ENCODE data around the gene KLKB1. TPM values are rescaled to one million over a fixed set of nuclear protein-coding genes. Genes with fewer than 3 reads are reported as not detected.

Gene KLKB1
- total RNA-seq, 1 experiment from 2014 or later = 0.10 TPM

GRCh38 chr4:186249785-186250754 lies 22.8 kb downstream of the KLKB1 start:
- POLR2A ChIA-PET = no interaction called here
- no peak overlapping the region for H3K27ac ChIP-seq (ENCODE audit: low read depth, low read length)
- TF ChIP-seq CEBPB (IDR thresholded peaks at IDR 0.05; ENCODE audit: low read depth) (no peak), SIN3A (IDR thresholded peaks at IDR 0.05; ENCODE audit: low read depth) (no peak), EGR1 (IDR thresholded peaks at IDR 0.05; ENCODE audit: low read depth) (no peak), ATF3 (IDR thresholded peaks at IDR 0.05) (no peak)

GRCh38 chr4:186250760-186251159 lies 23.5 kb downstream of the KLKB1 start:
- ChIA-PET CTCF (no interaction called here), RAD21 (ENCODE audit: low non-redundant PET in 1 of 2, low total read pairs in 2 of 2, uncharacterized antibody in 2 of 2, unreplicated experiment in 2 of 2) (no interaction called here), POLR2A (no interaction called here)
- no peaks in the 10 kb centered on the region for H3K79me2 ChIP-seq (ENCODE audit: insufficient read depth, low read length)
- no TSS peak for BruUV-seq (replicated peaks)
- TF ChIP-seq POLR2A (IDR thresholded peaks at IDR 0.05; ENCODE audit: borderline replicate concordance, extremely low read depth, insufficient read depth, insufficient read length) (no peak), TCF7L2 (IDR thresholded peaks at IDR 0.05; ENCODE audit: borderline replicate concordance, extremely low read depth, insufficient read depth, insufficient read length) (no peak), ZFX (IDR thresholded peaks at IDR 0.05) (no peak), FOSL1 (IDR thresholded peaks at IDR 0.05; ENCODE audit: low read depth) (no peak), RAD21 (IDR thresholded peaks at IDR 0.05; ENCODE audit: low read depth) (no peak)
- no peaks in the 10 kb centered on the region for H3K4me1 ChIP-seq (ENCODE audit: control insufficient read depth in 1 of 2, insufficient read depth in 2 of 2, low read length in 2 of 2)
- no peak overlapping the region for H3K9ac ChIP-seq (ENCODE audit: low read length)
- DNase-seq (ENCODE audit: low read depth, low spot score) = no peak
- no peak overlapping the region for H3K4me2 ChIP-seq (ENCODE audit: low read length)
- H3K27ac ChIP-seq (ENCODE audit: low read depth, low read length) = no peak overlapping the region
- H3K36me3 ChIP-seq (ENCODE audit: control insufficient read depth in 1 of 2, insufficient read depth in 2 of 2, low read length in 2 of 2) = no peaks in the 10 kb centered on the region
- H4K20me1 ChIP-seq (ENCODE audit: insufficient read depth) = no peaks in the 10 kb centered on the region
- 0 out of 2 replicates have a peak, but pooled peaks cover 5% of the 10 kb centered on the region for H3K27me3 ChIP-seq (ENCODE audit: insufficient read depth, low read length)
- H3K9me3 ChIP-seq (ENCODE audit: control insufficient read depth in 1 of 2, insufficient read depth in 1 of 2, low read depth in 1 of 2, low read length in 2 of 2) = no peaks in the 10 kb centered on the region
- ATAC-seq = no peak
- H2AFZ ChIP-seq (ENCODE audit: low read depth, low read length, poor library complexity, severe bottlenecking) = no peak overlapping the region
- intact Hi-C loops (cut with micrococcal nuclease) = no loop called here
- H3K9me2 ChIP-seq (ENCODE audit: insufficient read depth) = no peaks in the 10 kb centered on the region
- H3K4me3 ChIP-seq (replicated peaks in 1 of 2; ENCODE audit: low read depth in 1 of 2, low read length in 2 of 2) = no peak overlapping the region

More at GRCh38 chr4:186249785-186250754, 22.8 kb downstream of the KLKB1 start:
- Histone ChIP-seq H3K36me3 (ENCODE audit: control insufficient read depth in 1 of 2, insufficient read depth in 2 of 2, low read length in 2 of 2) (no peaks in the 10 kb centered on the region), H2AFZ (ENCODE audit: low read depth, low read length, poor library complexity, severe bottlenecking) (no peak overlapping the region), H3K4me1 (ENCODE audit: control insufficient read depth in 1 of 2, insufficient read depth in 2 of 2, low read length in 2 of 2) (no peaks in the 10 kb centered on the region), H3K27me3 (ENCODE audit: insufficient read depth, low read length) (0 out of 2 replicates have a peak, but pooled peaks cover 5% of the 10 kb centered on the region), H3K79me2 (ENCODE audit: insufficient read depth, low read length) (no peaks in the 10 kb centered on the region), H4K20me1 (ENCODE audit: insufficient read depth) (no peaks in the 10 kb centered on the region), H3K9ac (ENCODE audit: low read length) (no peak overlapping the region), H3K4me3 (replicated peaks in 1 of 2; ENCODE audit: low read depth in 1 of 2, low read length in 2 of 2) (no peak overlapping the region), H3K9me3 (ENCODE audit: control insufficient read depth in 1 of 2, insufficient read depth in 1 of 2, low read depth in 1 of 2, low read length in 2 of 2) (no peaks in the 10 kb centered on the region), H3K9me2 (ENCODE audit: insufficient read depth) (no peaks in the 10 kb centered on the region), H3K4me2 (ENCODE audit: low read length) (no peak overlapping the region)
- ChIA-PET CTCF (no interaction called here), RAD21 (ENCODE audit: low non-redundant PET in 1 of 2, low total read pairs in 2 of 2, uncharacterized antibody in 2 of 2, unreplicated experiment in 2 of 2) (no interaction called here)
- DNase-seq (ENCODE audit: low read depth, low spot score) = no peak
- intact Hi-C loops (cut with micrococcal nuclease) = no loop called here
- no peak for ATAC-seq
- BruUV-seq (replicated peaks) = no TSS peak

Data from HCT116 (cell line).